Measurements from ENCODE around the gene CEP112.

CEP112 gene

GRCh38 chr17:66076546-66077190 lies 115.3 kb downstream of the CEP112 start:
- Histone ChIP-seq H3K4me2 (ENCODE audit: low read depth, low read length, poor library complexity, severe bottlenecking) (no peak overlapping the region), H3K9me2 (replicated peaks; ENCODE audit: insufficient read depth, low read length) (no peaks in the 10 kb centered on the region), H3K27ac (ENCODE audit: low read depth, low read length) (no peak overlapping the region), H4K20me1 (ENCODE audit: low read depth, low read length) (no peaks in the 10 kb centered on the region), H3K36me3 (ENCODE audit: low read length) (no peaks in the 10 kb centered on the region), H3F3A (ENCODE audit: insufficient read depth) (no peaks in the 10 kb centered on the region), H3K4me3 (ENCODE audit: insufficient read depth, low read length, poor library complexity, severe bottlenecking) (no peak overlapping the region), H3K27me3 (ENCODE audit: low read length) (no peaks in the 10 kb centered on the region), H2AFZ (ENCODE audit: low read depth, low read length, severe bottlenecking) (no peak overlapping the region), H3K9me3 (ENCODE audit: insufficient read depth, low read length) (no peaks in the 10 kb centered on the region), H3K79me2 (ENCODE audit: insufficient read depth, low read length) (no peaks in the 10 kb centered on the region), H3K9ac (ENCODE audit: low read length) (no peak overlapping the region)
- TF ChIP-seq EZH2phosphoT487 (conservative IDR thresholded peaks at IDR 0.05; ENCODE audit: low read length), result no peak
- TF ChIP-seq, protein P1, sequence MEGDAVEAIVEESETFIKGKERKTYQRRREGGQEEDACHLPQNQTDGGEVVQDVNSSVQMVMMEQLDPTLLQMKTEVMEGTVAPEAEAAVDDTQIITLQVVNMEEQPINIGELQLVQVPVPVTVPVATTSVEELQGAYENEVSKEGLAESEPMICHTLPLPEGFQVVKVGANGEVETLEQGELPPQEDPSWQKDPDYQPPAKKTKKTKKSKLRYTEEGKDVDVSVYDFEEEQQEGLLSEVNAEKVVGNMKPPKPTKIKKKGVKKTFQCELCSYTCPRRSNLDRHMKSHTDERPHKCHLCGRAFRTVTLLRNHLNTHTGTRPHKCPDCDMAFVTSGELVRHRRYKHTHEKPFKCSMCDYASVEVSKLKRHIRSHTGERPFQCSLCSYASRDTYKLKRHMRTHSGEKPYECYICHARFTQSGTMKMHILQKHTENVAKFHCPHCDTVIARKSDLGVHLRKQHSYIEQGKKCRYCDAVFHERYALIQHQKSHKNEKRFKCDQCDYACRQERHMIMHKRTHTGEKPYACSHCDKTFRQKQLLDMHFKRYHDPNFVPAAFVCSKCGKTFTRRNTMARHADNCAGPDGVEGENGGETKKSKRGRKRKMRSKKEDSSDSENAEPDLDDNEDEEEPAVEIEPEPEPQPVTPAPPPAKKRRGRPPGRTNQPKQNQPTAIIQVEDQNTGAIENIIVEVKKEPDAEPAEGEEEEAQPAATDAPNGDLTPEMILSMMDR (IDR thresholded peaks at IDR 0.05; ENCODE audit: insufficient read depth, low read length, poor library complexity, severe bottlenecking), result no peak

GRCh38 chr17:66073384-66073783 lies 118.5 kb downstream of the CEP112 start:
- TF ChIP-seq, protein P1 (IDR thresholded peaks at IDR 0.05; ENCODE audit: insufficient read depth, low read length, poor library complexity, severe bottlenecking), result no peak
- TF ChIP-seq EZH2phosphoT487 (conservative IDR thresholded peaks at IDR 0.05; ENCODE audit: low read length), result no peak
- no peak overlapping the region for H3K4me2 ChIP-seq (ENCODE audit: low read depth, low read length, poor library complexity, severe bottlenecking)
- H3K9me3 ChIP-seq (ENCODE audit: insufficient read depth, low read length), result no peaks in the 10 kb centered on the region
- H3K9me2 ChIP-seq (replicated peaks; ENCODE audit: insufficient read depth, low read length), result no peaks in the 10 kb centered on the region
- no peak overlapping the region for H2AFZ ChIP-seq (ENCODE audit: low read depth, low read length, severe bottlenecking)
- H3K36me3 ChIP-seq (ENCODE audit: low read length), result no peaks in the 10 kb centered on the region
- H3K27ac ChIP-seq (ENCODE audit: low read depth, low read length), result no peak overlapping the region
- H3K79me2 ChIP-seq (ENCODE audit: insufficient read depth, low read length), result no peaks in the 10 kb centered on the region
- no peak overlapping the region for H3K4me3 ChIP-seq (ENCODE audit: insufficient read depth, low read length, poor library complexity, severe bottlenecking)
- peaks cover 4% of the 10 kb centered on the region; the same call in 1 of the 2 replicates for H3K27me3 ChIP-seq (ENCODE audit: low read length)
- H3F3A ChIP-seq (ENCODE audit: insufficient read depth), result no peaks in the 10 kb centered on the region
- no peak overlapping the region for H3K9ac ChIP-seq (ENCODE audit: low read length)
- H4K20me1 ChIP-seq (ENCODE audit: low read depth, low read length), result no peaks in the 10 kb centered on the region

- no peak for TF ChIP-seq EZH2phosphoT487 (conservative IDR thresholded peaks at IDR 0.05; ENCODE audit: low read length)
- TF ChIP-seq, protein P1 (IDR thresholded peaks at IDR 0.05; ENCODE audit: insufficient read depth, low read length, poor library complexity, severe bottlenecking), result no peak
- no peaks in the 10 kb centered on the region for H3K9me3 ChIP-seq (ENCODE audit: insufficient read depth, low read length)
- H3F3A ChIP-seq (ENCODE audit: insufficient read depth), result no peaks in the 10 kb centered on the region
- no peaks in the 10 kb centered on the region for H4K20me1 ChIP-seq (ENCODE audit: low read depth, low read length)
- no peaks in the 10 kb centered on the region for H3K9me2 ChIP-seq (replicated peaks; ENCODE audit: insufficient read depth, low read length)
- H3K27me3 ChIP-seq (ENCODE audit: low read length), result no peaks in the 10 kb centered on the region
- H3K27ac ChIP-seq (ENCODE audit: low read depth, low read length), result no peak overlapping the region
- H3K36me3 ChIP-seq (ENCODE audit: low read length), result no peaks in the 10 kb centered on the region
- no peaks in the 10 kb centered on the region for H3K79me2 ChIP-seq (ENCODE audit: insufficient read depth, low read length)
- no peak overlapping the region for H2AFZ ChIP-seq (ENCODE audit: low read depth, low read length, severe bottlenecking)
- no peak overlapping the region for H3K4me2 ChIP-seq (ENCODE audit: low read depth, low read length, poor library complexity, severe bottlenecking)
- H3K9ac ChIP-seq (ENCODE audit: low read length), result no peak overlapping the region
- no peak overlapping the region for H3K4me3 ChIP-seq (ENCODE audit: insufficient read depth, low read length, poor library complexity, severe bottlenecking)
Measured at GRCh38 chr17:66063686-66064085, 128.2 kb downstream of the CEP112 start.

Data from SU-DHL-6 (cell line).